ENCODE data around the gene AJM1.

AJM1 gene

DNA sequence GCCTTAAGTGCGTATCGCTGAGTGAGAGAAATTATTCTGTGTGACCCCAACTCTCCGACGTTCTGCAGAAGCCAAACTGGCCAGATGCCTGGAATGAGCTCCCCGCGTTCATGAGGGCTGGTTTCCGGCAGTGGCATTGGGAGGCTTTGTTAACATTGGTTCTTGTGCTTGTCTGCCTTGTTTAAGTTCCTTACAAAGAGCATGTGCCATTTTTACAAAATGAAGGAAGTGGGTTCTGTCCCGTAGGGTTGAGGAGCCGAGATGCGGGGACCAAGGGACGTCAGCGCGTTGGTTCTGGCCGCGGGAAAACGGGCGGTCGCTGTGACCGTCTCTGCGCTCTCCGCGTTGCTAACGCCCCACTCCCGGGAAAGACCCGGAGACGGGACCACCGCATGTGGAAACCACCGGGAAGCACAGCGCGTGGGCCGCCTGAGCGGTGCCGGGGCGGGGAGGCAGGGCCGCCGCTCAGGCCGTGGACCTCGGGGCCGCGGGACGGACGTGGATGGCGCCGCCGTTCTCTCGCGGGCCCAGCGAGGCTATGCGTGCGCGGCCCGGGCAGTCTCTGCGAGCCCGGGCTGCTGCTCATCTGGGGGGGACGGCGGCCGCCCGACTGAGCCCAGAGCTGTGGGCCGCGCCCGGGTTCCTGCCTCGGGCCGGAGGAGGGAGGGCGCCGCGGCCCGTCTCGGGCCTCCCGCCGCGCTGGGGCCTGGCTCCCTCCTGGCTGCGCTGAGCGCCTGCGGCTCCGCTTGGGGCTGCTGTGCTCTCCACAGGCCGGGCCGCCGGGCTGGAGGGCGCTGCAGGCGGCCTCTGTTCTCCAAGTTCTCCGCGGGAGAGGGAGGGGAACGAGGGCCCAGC, 21.1 kb upstream of the AJM1 start:
- H3K9me3 Mint-ChIP-seq = peaks cover 7% of the 10 kb centered on the region
- DNase-seq = peak; percentile 58
- TF ChIP-seq, protein P1, sequence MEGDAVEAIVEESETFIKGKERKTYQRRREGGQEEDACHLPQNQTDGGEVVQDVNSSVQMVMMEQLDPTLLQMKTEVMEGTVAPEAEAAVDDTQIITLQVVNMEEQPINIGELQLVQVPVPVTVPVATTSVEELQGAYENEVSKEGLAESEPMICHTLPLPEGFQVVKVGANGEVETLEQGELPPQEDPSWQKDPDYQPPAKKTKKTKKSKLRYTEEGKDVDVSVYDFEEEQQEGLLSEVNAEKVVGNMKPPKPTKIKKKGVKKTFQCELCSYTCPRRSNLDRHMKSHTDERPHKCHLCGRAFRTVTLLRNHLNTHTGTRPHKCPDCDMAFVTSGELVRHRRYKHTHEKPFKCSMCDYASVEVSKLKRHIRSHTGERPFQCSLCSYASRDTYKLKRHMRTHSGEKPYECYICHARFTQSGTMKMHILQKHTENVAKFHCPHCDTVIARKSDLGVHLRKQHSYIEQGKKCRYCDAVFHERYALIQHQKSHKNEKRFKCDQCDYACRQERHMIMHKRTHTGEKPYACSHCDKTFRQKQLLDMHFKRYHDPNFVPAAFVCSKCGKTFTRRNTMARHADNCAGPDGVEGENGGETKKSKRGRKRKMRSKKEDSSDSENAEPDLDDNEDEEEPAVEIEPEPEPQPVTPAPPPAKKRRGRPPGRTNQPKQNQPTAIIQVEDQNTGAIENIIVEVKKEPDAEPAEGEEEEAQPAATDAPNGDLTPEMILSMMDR (IDR thresholded peaks at IDR 0.05) = no peak
- H3K27ac Mint-ChIP-seq = no peak overlapping the region
- peak overlapping the region; percentile 81 for H3K4me3 Mint-ChIP-seq
- H3K36me3 Mint-ChIP-seq (ENCODE audit: low read depth) = peaks cover 48% of the 10 kb centered on the region
- H3K4me1 Mint-ChIP-seq = peaks cover 28% of the 10 kb centered on the region
- H3K27me3 Mint-ChIP-seq (ENCODE audit: low read depth, poor library complexity) = peaks cover 27% of the 10 kb centered on the region

DNA sequence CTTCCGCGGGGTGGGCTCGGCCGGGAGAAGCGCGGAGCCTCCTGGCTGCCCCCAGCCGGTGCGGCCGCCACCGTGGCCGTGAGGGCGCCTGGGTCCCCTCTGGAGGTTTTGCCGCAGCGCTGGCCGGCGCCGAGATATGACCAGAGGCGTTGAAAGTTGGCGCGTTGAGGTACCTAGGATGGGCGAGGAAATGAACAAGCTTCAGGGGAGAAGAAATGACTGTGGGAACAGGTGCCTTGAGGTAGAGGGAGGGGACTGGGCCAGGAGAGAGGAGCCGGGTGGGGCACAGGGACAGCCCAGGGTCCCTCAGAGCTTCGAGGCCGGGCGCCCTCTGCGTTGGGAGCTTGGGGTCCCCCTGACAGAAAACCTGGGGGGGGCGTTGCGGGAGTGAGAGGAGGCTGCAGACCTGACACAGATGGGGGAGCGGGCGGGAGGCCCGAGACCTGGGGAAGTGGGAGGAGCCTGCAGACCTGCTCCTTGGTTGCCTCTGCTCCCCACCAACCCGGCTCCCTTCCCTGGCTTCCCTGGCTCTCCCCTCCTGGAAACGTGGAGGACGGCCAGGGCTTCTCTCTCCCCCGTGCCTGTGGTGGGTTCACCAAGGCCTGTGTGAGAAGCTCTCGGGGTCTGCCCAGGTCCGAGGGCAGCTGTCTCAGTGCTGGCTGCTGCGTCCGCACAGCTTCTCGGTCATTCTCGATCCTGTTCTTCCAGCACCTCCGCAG, 20.3 kb upstream of the AJM1 start:
- Mint-ChIP-seq H3K27ac (no peak overlapping the region), H3K9me3 (peaks cover 4% of the 10 kb centered on the region), H3K27me3 (ENCODE audit: low read depth, poor library complexity) (peaks cover 27% of the 10 kb centered on the region), H3K4me1 (peaks cover 28% of the 10 kb centered on the region), H3K36me3 (ENCODE audit: low read depth) (peaks cover 41% of the 10 kb centered on the region), H3K4me3 (no peak overlapping the region)
- no peak for DNase-seq
- TF ChIP-seq, protein P1 (IDR thresholded peaks at IDR 0.05) = no peak

DNA sequence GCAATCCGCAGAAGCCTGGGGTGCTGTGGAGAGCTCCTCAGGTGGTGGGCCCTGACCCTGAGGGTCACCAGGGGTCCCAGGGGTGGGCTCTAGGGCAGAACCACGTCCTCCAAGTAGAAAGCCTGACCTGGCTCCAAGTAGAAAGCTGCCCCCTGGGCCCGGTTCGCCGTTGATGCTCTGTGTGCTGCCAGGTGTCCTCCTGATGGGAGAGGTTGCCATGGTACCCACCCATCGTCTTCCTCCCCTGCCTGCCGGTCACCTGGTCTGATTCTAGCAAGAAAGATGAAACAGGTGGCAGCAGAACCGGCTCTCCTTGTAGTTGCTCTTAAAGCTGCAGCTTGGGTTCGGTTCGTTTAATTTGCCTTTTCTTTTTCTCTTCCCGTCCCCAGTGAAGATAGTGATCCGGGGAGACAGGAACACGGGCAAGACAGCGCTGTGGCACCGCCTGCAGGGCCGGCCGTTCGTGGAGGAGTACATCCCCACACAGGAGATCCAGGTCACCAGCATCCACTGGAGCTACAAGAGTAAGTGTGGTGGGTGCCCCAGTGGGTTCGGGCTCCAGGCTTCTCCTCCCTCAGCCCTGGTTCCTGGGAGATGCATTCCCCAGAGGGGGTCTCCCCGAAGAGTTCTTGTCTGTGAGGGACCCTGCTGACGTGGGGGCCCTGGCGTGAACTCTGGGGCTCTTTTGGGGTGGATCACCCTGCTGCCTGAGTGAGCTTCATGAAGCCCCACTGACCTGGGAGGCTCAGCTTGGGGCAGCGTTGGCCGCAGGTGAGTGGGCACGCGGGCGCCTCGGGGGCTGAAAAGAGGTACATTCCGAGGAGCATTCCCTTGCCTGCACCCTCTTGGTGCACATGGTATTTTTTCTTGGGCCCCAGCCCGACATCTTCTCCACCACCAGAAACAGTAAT, 18.9 kb upstream of the AJM1 start:
- Mint-ChIP-seq H3K4me1 (peaks cover 28% of the 10 kb centered on the region), H3K36me3 (ENCODE audit: low read depth) (peaks cover 28% of the 10 kb centered on the region), H3K27ac (no peak overlapping the region), H3K27me3 (ENCODE audit: low read depth, poor library complexity) (peaks cover 24% of the 10 kb centered on the region), H3K4me3 (no peak overlapping the region), H3K9me3 (peaks cover 3% of the 10 kb centered on the region)
- TF ChIP-seq, protein P1 (IDR thresholded peaks at IDR 0.05) = no peak
- DNase-seq = no peak

DNA sequence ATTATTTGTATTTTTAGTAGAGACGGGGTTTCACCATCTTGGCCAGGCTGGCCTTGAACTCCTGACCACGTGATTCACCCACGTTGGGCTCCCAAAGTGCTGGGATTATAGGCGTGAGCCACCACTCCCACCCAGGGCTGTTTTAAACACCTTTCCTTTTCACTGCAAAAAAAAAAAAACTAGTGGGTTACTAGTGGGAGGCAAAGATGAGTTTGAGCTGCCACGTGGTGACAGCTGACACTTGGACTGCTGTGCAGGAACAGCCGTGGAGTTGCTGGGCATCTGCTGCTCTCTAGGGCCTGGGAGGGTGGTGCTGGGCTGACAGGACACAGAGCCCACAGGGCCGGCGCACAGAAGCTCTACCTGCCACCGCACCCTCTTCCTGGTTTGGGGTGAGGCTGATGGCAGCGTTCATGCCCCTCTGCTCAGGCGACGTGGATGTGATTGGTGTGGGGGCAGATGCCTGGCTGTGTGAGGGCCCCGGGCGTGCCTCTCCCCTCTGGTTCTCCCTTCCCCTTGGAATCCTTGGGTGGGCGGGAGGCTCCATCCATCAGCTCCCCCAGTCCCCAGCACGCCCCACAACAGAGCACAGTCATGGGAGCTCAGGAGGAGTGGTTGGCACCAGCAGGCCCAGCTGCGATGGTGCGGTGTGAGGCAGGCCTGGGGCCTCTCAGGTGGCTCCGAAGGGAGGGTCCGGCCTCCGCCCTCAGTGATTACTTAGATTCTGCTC, 17.6 kb upstream of the AJM1 start:
- Mint-ChIP-seq H3K27ac (no peak overlapping the region), H3K4me1 (peaks cover 23% of the 10 kb centered on the region), H3K36me3 (ENCODE audit: low read depth) (peaks cover 17% of the 10 kb centered on the region), H3K9me3 (no peaks in the 10 kb centered on the region), H3K4me3 (no peak overlapping the region), H3K27me3 (ENCODE audit: low read depth, poor library complexity) (peaks cover 14% of the 10 kb centered on the region)
- TF ChIP-seq, protein P1 (IDR thresholded peaks at IDR 0.05) = no peak
- no peak for DNase-seq

Measured in nephron progenitor cell (in vitro differentiated cells).